ENCODE data around the gene R3HDM4.

GRCh38 chr19:938233-938923 lies 25.4 kb upstream of the R3HDM4 start:
- no peak for TF ChIP-seq CTCF (IDR thresholded peaks at IDR 0.05; ENCODE audit: extremely low read depth in 1 of 2, insufficient read depth in 1 of 2, low read depth in 1 of 2, low read length in 2 of 2)
- TF ChIP-seq POLR2AphosphoS5 (IDR thresholded peaks at IDR 0.05; ENCODE audit: insufficient read depth, low read depth, low read length): no peak
- TF ChIP-seq JUN (IDR thresholded peaks at IDR 0.05; ENCODE audit: borderline replicate concordance, insufficient read depth, insufficient read length, low read depth): no peak
- TF ChIP-seq POLR2A (IDR thresholded peaks at IDR 0.05; ENCODE audit: low read depth, low read length): no peak
- TF ChIP-seq EZH2 (IDR thresholded peaks at IDR 0.05; ENCODE audit: borderline replicate concordance, low read depth, low read length, severe bottlenecking): no peak
- TF ChIP-seq, protein P1, sequence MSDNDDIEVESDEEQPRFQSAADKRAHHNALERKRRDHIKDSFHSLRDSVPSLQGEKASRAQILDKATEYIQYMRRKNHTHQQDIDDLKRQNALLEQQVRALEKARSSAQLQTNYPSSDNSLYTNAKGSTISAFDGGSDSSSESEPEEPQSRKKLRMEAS (IDR thresholded peaks at IDR 0.05; ENCODE audit: insufficient read depth, insufficient read length): no peak
- TF ChIP-seq MYC (IDR thresholded peaks at IDR 0.05; ENCODE audit: low read depth, low read length): no peak

All from endothelial cell of umbilical vein (primary cell).